Measurements from ENCODE around the gene SOCS3. TPM values are rescaled to one million over a fixed set of nuclear protein-coding genes. Genes with fewer than 3 reads are reported as not detected.
"Not testable (repeated sequence)": the region's sequence is repeated elsewhere in the genome, so short reads cannot be mapped to it uniquely, and the experiment has no call there.

SOCS3 gene
- total RNA-seq, 2 donors from 2014 or later, result 15.1 to 78.1 TPM

- ATAC-seq (peak; percentile 70 to 82), DNase-seq (peak; percentile 89)
- intact Hi-C loops (cut with DNase I), result no loop called here
Observed at GRCh38 chr17:78341559-78342448, 18.1 kb downstream of the SOCS3 start.

GRCh38 chr17:78340183-78340955 is 19.5 kb downstream of the SOCS3 start:
- intact Hi-C loops (cut with DNase I), result no loop called here
- no peak for DNase-seq
- no peak for ATAC-seq

GRCh38 chr17:78338486-78339259 is 21.2 kb downstream of the SOCS3 start:
- DNase-seq, result no peak
- intact Hi-C loops (cut with DNase I), result no loop called here
- no peak for ATAC-seq

- intact Hi-C loops (cut with DNase I), result no loop called here
- DNase-seq (no peak), ATAC-seq (peak in 1 of 2 donors; percentile 10)
Observed at GRCh38 chr17:78337244-78338109, 22.4 kb downstream of the SOCS3 start.

- ATAC-seq (no peak), DNase-seq (no peak)
- intact Hi-C loops (cut with DNase I), result no loop called here
Observed at GRCh38 chr17:78335209-78335608, 24.7 kb downstream of the SOCS3 start.

- intact Hi-C loops (cut with DNase I), result no loop called here
- ATAC-seq (no peak), DNase-seq (no peak)
Observed at GRCh38 chr17:78332991-78333390, 26.9 kb downstream of the SOCS3 start.

GRCh38 chr17:78331355-78331754 is 28.5 kb downstream of the SOCS3 start:
- intact Hi-C loops (cut with DNase I); ATAC-seq; DNase-seq: not testable (repeated sequence)

- intact Hi-C loops (cut with DNase I), result no loop called here
- ATAC-seq (peak; percentile 40 to 91), DNase-seq (no peak)
Observed at GRCh38 chr17:78330570-78331224, 29.2 kb downstream of the SOCS3 start.

- intact Hi-C loops (cut with DNase I), result no loop called here
Observed at GRCh38 chr17:78329263-78330059, 30.4 kb downstream of the SOCS3 start.

GRCh38 chr17:78327880-78328279 is 32.0 kb downstream of the SOCS3 start:
- intact Hi-C loops (cut with DNase I), result no loop called here
- ATAC-seq (no peak), DNase-seq (no peak)

More at GRCh38 chr17:78329263-78330059, 30.4 kb downstream of the SOCS3 start:
- DNase-seq (no peak), ATAC-seq (peak in 1 of 2 donors; percentile 43)

GRCh38 chr17:78325076-78325687 is 34.7 kb downstream of the SOCS3 start:
- DNase-seq, result peak; percentile 82
- ATAC-seq, result peak; percentile 12 to 60
- intact Hi-C loops (cut with DNase I), result no loop called here

- DNase-seq (peak; percentile 92), ATAC-seq (peak; percentile 86 to 87)
- intact Hi-C loops (cut with DNase I), result no loop called here
Observed at GRCh38 chr17:78324391-78325075, 35.3 kb downstream of the SOCS3 start.

GRCh38 chr17:78323826-78324390 is 36.0 kb downstream of the SOCS3 start:
- DNase-seq (no peak), ATAC-seq (no peak)
- intact Hi-C loops (cut with DNase I), result no loop called here

- peak; percentile 85 for DNase-seq
- peak; percentile 47 to 70 for ATAC-seq
- intact Hi-C loops (cut with DNase I), result no loop called here
Observed at GRCh38 chr17:78322858-78323455, 36.9 kb downstream of the SOCS3 start.

- intact Hi-C loops (cut with DNase I), result no loop called here
- no peak for DNase-seq
- no peak for ATAC-seq
Observed at GRCh38 chr17:78322327-78322857, 37.5 kb downstream of the SOCS3 start.
